KMS-11 (cell line): Measurements from ENCODE around the gene YIPF6.

ENCODE experiments used
- H2AFZ ChIP-seq: fragments of 200-600 bp; sonication (generic); 2 replicates; pipeline ENCODE4 v1.6.1; 2016; ENCODE audit warnings: antibody characterized with exemption, mixed run types, low read depth
- H3K27ac ChIP-seq: fragments of 200-600 bp; sonication (generic); 2 replicates; pipeline ENCODE4 v1.6.1; 2016; ENCODE audit warnings: mild to moderate bottlenecking, mixed run types
- H3K27me3 ChIP-seq: fragments of 200-600 bp; sonication (generic); 2 replicates; pipeline ENCODE4 v1.6.1; 2017; ENCODE audit warnings: mild to moderate bottlenecking, low read depth, mixed run types, moderate library complexity; ENCODE audit not compliant: insufficient read depth
- H3K36me3 ChIP-seq: fragments of 200-600 bp; sonication (generic); 2 replicates; pipeline ENCODE4 v1.6.1; 2017; ENCODE audit warnings: mild to moderate bottlenecking, mixed run types; ENCODE audit not compliant: insufficient read depth
- H3K4me1 ChIP-seq: fragments of 200-600 bp; sonication (generic); 2 replicates; pipeline ENCODE4 v1.6.1; 2016; ENCODE audit warnings: mild to moderate bottlenecking, low read depth, mixed run types; ENCODE audit not compliant: poor library complexity, severe bottlenecking
- H3K4me2 ChIP-seq: fragments of 200-600 bp; sonication (generic); 2 replicates; pipeline ENCODE4 v1.7.0; 2016; ENCODE audit warnings: mild to moderate bottlenecking, mixed run types
- H3K4me3 ChIP-seq: fragments of 200-600 bp; sonication (generic); IDR thresholded peaks from 2 replicates; pipeline ENCODE4 v1.6.1; 2017; ENCODE audit warnings: low read depth, low read length, mixed read lengths; ENCODE audit not compliant: insufficient read depth
- H3K79me2 ChIP-seq: fragments of 200-600 bp; sonication (generic); 2 replicates; pipeline ENCODE4 v1.6.1; 2016; ENCODE audit warnings: low read depth, mixed run types; ENCODE audit not compliant: insufficient read depth
- H3K9ac ChIP-seq: fragments of 200-600 bp; sonication (generic); 2 replicates; pipeline ENCODE4 v1.6.1; 2016; ENCODE audit warnings: mild to moderate bottlenecking, mixed run types
- H4K20me1 ChIP-seq: fragments of 200-600 bp; sonication (generic); 2 replicates; pipeline ENCODE4 v1.6.1; 2016; ENCODE audit warnings: mild to moderate bottlenecking, mixed run types; ENCODE audit not compliant: insufficient read depth
- TF ChIP-seq, protein P1 (sequence below): fragments of 200-600 bp; sonication (generic); conservative IDR thresholded peaks from 2 replicates; pipeline ENCODE4 v1.6.1; 2017; ENCODE audit warnings: low read depth, mild to moderate bottlenecking, antibody characterized with exemption, low read length, moderate library complexity, mixed read lengths

The YIPF6 gene

DNA sequence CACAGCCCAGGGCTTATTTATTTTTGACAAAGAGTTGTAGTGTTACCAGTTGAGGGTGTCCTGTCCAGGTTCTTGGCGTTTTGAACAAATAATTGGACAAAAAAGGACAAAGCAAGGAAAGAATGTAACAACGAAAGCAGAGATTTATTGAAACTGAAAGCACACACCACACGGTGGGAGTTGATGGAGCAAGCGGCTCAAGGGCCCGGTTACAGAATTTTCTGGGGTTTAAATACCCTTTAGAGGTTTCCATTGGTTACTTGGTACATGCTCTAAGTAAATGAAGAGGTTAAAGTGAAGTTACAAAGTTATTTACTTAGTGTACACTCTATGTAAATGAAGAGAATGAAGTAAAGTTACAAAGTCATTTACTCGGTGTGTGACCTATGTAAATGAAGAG is 37.8 kb upstream of the YIPF6 start:
- no peaks in the 10 kb centered on the region for H4K20me1 ChIP-seq
- H3K36me3 ChIP-seq: no peaks in the 10 kb centered on the region
- no peaks in the 10 kb centered on the region for H3K4me1 ChIP-seq
- peak overlapping the region; percentile 30; the same call in 1 of the 2 replicates for H2AFZ ChIP-seq
- no peaks in the 10 kb centered on the region for H3K27me3 ChIP-seq
- H3K4me3 ChIP-seq: no peak overlapping the region
- no peaks in the 10 kb centered on the region for H3K79me2 ChIP-seq
- H3K4me2 ChIP-seq: no peak overlapping the region
- H3K27ac ChIP-seq: no peak overlapping the region
- TF ChIP-seq, protein P1, sequence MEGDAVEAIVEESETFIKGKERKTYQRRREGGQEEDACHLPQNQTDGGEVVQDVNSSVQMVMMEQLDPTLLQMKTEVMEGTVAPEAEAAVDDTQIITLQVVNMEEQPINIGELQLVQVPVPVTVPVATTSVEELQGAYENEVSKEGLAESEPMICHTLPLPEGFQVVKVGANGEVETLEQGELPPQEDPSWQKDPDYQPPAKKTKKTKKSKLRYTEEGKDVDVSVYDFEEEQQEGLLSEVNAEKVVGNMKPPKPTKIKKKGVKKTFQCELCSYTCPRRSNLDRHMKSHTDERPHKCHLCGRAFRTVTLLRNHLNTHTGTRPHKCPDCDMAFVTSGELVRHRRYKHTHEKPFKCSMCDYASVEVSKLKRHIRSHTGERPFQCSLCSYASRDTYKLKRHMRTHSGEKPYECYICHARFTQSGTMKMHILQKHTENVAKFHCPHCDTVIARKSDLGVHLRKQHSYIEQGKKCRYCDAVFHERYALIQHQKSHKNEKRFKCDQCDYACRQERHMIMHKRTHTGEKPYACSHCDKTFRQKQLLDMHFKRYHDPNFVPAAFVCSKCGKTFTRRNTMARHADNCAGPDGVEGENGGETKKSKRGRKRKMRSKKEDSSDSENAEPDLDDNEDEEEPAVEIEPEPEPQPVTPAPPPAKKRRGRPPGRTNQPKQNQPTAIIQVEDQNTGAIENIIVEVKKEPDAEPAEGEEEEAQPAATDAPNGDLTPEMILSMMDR: no peak
- no peak overlapping the region for H3K9ac ChIP-seq

DNA sequence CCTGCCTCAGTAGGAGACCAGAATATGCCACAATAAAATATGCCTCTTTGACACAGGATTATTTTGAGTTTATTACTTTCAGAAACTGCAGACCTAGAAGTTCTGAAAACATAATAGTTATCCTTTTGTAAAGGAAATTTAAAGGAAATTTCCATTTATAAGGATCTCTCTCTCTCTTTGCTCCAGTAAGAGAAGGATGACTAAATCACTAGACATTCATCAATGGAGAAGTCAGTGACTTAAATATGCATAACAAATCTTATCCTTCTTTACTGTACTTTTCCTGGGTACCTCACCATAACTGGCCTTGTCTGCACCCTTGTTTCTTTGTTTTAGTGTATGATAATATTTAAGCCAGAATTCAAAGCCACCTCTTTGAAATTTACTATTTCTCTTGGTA is 37.3 kb upstream of the YIPF6 start:
- no peak overlapping the region for H3K27ac ChIP-seq
- no peak overlapping the region for H2AFZ ChIP-seq
- H3K9ac ChIP-seq: no peak overlapping the region
- H3K27me3 ChIP-seq: no peaks in the 10 kb centered on the region
- no peaks in the 10 kb centered on the region for H3K79me2 ChIP-seq
- H3K4me3 ChIP-seq: no peak overlapping the region
- no peaks in the 10 kb centered on the region for H3K36me3 ChIP-seq
- TF ChIP-seq, protein P1: no peak
- no peaks in the 10 kb centered on the region for H4K20me1 ChIP-seq
- no peak overlapping the region for H3K4me2 ChIP-seq
- no peaks in the 10 kb centered on the region for H3K4me1 ChIP-seq

DNA sequence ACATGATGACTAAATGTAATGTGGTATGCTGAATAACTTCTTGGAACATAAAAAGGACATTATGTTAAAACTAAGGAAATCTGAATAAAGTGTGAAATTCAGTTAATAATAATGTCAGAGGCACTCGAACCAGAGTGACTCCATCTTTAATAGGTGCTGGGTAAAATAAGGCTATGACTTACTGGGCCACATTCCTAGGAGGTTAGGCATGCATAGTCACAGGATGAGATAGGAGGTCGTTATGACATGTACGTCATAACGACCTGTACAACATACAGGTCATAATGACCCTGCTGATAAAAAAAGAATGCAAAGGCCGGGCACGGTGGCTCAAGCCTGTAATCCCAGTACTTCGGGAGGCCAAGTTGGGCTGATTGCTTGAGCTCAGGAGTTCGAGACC is 36.7 kb upstream of the YIPF6 start:
- H3K4me2 ChIP-seq: no peak overlapping the region
- no peaks in the 10 kb centered on the region for H4K20me1 ChIP-seq
- no peaks in the 10 kb centered on the region for H3K4me1 ChIP-seq
- H3K9ac ChIP-seq: no peak overlapping the region
- no peak overlapping the region for H3K4me3 ChIP-seq
- H3K27me3 ChIP-seq: no peaks in the 10 kb centered on the region
- no peak overlapping the region for H3K27ac ChIP-seq
- H2AFZ ChIP-seq: no peak overlapping the region
- no peaks in the 10 kb centered on the region for H3K79me2 ChIP-seq
- TF ChIP-seq, protein P1: no peak
- no peaks in the 10 kb centered on the region for H3K36me3 ChIP-seq

DNA sequence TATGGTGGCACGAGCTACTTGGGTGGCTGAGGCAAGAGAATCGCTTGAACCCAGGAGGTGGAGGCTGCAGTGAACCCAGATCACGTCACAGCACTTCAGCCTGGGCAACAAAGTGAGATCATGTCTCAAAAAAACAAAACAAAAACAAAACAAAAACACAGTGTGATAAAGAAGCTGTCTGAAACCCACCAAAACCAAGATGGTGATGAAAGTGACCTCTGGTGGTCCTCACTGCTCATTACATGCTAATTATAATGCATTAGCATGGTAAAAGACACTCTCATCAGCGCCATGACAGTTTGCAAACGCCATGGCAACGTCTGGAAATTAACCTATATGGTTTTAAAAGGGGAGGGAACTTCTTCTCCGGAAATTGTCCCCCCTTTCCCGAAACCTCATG is 36.2 kb upstream of the YIPF6 start:
- Histone ChIP-seq H3K36me3 (no peaks in the 10 kb centered on the region), H3K27me3 (no peaks in the 10 kb centered on the region), H3K4me1 (no peaks in the 10 kb centered on the region), H3K79me2 (no peaks in the 10 kb centered on the region), H3K4me2 (no peak overlapping the region), H3K27ac (no peak overlapping the region), H4K20me1 (no peaks in the 10 kb centered on the region), H3K4me3 (no peak overlapping the region), H2AFZ (no peak overlapping the region), H3K9ac (no peak overlapping the region)
- TF ChIP-seq, protein P1: peak; percentile 43

DNA sequence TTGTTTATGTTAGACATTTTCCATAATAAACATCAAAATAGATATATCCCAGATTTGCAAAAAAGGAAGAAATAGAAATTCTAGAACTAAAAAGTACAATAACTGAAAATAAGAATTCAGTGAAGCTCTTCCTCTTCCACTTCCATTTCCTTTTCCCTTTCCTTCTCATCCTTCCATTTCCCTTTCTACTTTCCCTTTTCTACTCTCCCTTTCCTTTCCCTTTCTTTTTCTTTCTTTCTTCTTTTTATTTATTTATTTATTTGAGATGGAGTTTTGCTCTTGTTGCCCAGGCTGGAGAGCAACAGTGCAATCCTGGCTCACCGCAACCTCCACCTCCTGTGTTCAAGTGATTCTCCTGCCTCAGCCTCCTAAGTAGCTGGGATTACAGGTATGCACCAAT is 35.0 kb upstream of the YIPF6 start:
- TF ChIP-seq, protein P1: no peak
- H3K36me3 ChIP-seq: no peaks in the 10 kb centered on the region
- no peaks in the 10 kb centered on the region for H4K20me1 ChIP-seq
- H3K9ac ChIP-seq: no peak overlapping the region
- H2AFZ ChIP-seq: no peak overlapping the region
- no peaks in the 10 kb centered on the region for H3K4me1 ChIP-seq
- no peak overlapping the region for H3K27ac ChIP-seq
- no peak overlapping the region for H3K4me2 ChIP-seq
- no peaks in the 10 kb centered on the region for H3K79me2 ChIP-seq
- no peak overlapping the region for H3K4me3 ChIP-seq
- no peaks in the 10 kb centered on the region for H3K27me3 ChIP-seq
